Right lung (tissue), 10 donors: ENCODE data around the gene GRIA1. TPM values are rescaled to one million over a fixed set of nuclear protein-coding genes. Genes with fewer than 3 reads are reported as not detected.
A peak's percentile ranks its signal among the peaks of the same experiment; 100 is the strongest.

ENCODE experiments used
- DNase-seq, 2 donors: peaks; one replicate each; pipeline ENCODE4 v3.0.0-alpha.2; 2013
- long read RNA-seq, 8 donors: transcript quantifications; one replicate each; lab custom pipeline, GENCODE V29; 2026
- polyA plus RNA-seq, 5 donors: library from polyadenylated mRNA; unstranded; fragments of 120-200 nt; gene quantifications; one replicate each; pipeline versions ENCODE4 v1.2.1 to v1.2.3, GENCODE V29; 2013; ENCODE audit warnings: inconsistent platforms in 1 of 5, low replicate concordance in 1 of 5; ENCODE audit not compliant: insufficient read length in 5 of 5, insufficient read depth in 1 of 5

Gene GRIA1
- polyA plus RNA-seq, result 10 to 100 TPM in 4 of 5 donors, 1 to 10 TPM in 1; 9.5 to 18.0 (median 13.1) TPM
- long read RNA-seq, donor 1, partial matches to known transcripts, result 0 of 2 reads
- long read RNA-seq, donor 1, other reads (novel, unspliced or antisense), result 0 of 2 reads
- long read RNA-seq, donor 2, partial matches to known transcripts, result 0 of 1 reads
- long read RNA-seq, donor 2, other reads (novel, unspliced or antisense), result 0 of 1 reads
- long read RNA-seq, donor 3, result 0 reads
- long read RNA-seq, donor 4, partial matches to known transcripts, result 19 of 21 reads
- long read RNA-seq, donor 4, other reads (novel, unspliced or antisense), result 0 of 21 reads
- long read RNA-seq, donor 5, partial matches to known transcripts, result 0 of 2 reads
- long read RNA-seq, donor 5, other reads (novel, unspliced or antisense), result 0 of 2 reads
- long read RNA-seq, donor 6, partial matches to known transcripts, result 0 of 4 reads
- long read RNA-seq, donor 6, other reads (novel, unspliced or antisense), result 0 of 4 reads
- long read RNA-seq, donor 7, partial matches to known transcripts, result 0 of 1 reads
- long read RNA-seq, donor 7, other reads (novel, unspliced or antisense), result 0 of 1 reads
- long read RNA-seq, donor 8, result 0 reads

DNA sequence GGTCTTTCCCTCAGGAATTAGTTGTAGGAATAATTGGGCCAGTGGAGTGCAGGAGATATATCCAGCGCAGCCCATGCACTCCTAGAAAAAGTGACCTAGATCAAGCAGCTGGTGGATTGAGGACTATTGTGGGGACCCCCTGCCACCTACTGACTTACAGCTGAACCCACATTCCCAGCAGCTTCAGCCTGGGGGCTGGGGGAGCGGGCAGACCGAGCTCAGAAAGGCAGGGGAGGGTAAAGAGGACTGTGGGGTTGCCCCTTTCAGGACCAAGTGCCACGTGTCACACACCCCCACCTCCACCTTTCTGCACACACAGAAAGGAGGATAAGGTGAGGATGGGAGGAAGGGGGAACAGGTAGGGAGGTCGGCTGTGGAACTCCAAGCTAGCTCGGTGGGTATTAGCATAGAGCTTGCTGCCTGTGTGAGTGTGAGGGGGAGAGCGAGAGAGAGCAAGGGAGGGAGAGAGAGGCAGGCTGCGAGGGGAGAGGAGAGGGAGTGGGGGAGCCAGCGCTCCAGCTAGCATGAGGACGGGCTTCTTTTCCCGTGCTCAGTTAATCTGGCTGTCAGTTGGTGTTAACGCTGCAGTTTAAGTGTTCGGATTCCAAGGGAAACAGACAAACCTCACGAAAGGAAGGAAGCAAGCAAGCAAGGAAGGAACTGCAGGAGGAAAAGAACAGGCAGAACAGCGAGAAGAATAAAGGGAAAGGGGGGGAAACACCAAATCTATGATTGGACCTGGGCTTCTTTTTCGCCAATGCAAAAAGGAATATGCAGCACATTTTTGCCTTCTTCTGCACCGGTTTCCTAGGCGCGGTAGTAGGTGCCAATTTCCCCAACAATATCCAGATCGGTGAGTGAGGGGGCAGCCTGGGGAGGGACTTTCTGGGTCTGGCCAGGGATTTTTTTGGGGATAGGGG, at the start of gene GRIA1:
GRIA1 (plus strand) TSS at position 553 of the 920 bp plus-strand sequence.
- DNase-seq, result peak in 1 of 2 donors; percentile 29

DNA sequence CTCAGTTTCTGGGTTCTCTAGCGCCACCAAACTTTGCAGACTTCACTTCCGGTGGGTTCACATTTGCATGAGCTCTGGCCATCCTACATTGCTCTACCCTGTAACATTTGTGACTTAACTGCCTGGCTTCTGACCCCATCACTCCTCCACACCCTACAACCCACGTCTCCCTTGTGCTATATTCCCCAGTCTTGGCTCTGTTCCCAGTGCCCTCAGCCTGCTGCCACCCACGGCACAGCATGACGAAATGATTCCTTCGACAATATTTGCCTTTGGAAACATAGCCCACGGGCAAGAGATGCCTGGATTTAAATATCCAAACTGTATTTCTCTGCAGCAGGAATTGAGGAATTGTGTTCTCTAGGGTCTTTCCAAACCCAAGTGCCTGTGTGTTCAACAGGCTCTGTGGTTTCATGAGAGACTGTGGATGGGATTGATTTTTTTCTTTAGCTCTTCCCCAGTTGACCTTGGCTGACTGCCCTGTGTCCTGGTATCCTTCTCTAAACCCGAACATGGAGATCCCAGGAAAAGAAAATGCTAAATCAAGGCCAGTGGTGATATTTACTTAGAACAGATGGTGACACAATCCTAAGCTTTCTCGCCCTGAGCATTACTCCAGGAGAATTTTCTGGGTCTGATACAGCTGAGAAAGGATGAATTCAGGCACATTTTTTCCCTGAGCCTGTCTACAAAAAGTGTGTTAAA, 44.4 kb upstream of the GRIA1 start:
- DNase-seq, result peak in 1 of 2 donors; percentile 7

DNA sequence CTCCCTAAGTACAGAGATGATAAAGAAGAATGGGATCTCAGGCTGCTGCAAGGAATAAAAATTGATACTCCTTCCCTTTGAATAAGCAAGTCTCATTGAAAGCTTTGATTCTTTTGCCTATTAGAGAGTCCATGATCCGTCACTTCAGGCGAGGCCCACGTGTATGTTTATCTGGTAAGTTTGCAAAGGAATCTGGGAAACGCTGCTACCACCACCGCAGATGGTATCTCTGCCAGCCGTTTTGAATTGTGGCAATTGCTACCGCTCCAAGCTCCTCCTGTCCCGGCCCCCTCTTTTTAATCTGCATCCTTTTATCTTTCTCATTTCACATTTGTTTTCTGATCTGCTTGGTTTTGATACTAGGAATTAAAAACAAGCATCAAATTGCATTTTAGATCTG, 42.9 kb upstream of the GRIA1 start:
- no peak for DNase-seq

DNA sequence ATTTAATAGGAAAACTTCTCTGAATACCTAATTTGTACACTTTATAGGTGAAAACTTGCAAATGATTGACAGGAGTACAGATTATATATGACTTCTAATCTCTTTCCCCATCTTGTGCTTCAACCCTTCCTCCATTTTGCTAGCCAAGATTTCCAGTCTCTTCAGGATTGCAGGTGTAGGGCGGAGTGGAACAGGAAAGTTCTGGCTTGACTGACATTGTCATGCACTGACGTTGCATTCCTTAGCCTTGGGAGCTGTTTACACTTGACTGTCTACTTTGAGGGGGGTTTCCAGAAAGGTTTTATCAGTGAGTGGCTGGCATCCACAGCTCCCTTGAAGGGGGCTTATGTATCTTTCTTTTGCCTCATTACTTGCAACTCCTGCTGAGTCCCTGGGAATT, 34.1 kb upstream of the GRIA1 start:
- DNase-seq, result no peak

DNA sequence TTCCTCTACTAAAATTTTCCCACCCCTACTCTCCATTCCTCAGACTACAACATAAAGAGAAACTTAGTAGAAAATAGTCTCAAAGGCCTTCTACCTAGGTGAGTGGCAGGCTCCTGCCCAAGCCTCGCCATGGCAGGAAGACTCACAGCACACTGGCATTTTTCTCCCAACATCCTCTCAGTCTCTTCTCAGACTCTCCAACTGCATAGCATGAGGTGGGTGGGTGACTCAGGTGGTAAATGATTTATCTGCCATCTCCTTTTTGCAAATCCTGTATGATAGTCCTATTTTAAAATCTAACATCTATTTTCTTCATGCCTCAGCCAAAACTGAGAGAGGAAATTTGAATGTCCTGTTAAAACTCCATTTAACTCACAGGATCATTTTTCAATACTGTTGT, 33.5 kb upstream of the GRIA1 start:
- no peak for DNase-seq

DNA sequence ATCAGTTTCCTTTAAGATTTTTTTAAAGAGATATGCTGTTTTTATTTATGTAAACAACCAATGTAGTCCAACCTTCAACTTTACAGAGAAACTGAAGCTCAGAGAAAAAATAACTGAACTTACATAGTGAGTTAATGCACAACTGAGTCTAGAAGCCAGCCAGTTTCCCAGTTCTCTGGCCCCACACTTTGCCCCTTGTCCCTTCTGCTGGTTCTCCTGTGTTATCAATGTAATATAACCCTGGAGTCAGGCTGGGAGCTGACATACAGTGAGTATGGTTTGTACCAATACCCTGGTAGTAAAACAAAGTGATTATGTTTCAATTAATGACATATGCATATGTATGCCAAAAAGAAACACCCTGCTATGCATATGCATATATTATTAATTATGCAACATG, 32.2 kb upstream of the GRIA1 start:
- DNase-seq, result no peak

DNA sequence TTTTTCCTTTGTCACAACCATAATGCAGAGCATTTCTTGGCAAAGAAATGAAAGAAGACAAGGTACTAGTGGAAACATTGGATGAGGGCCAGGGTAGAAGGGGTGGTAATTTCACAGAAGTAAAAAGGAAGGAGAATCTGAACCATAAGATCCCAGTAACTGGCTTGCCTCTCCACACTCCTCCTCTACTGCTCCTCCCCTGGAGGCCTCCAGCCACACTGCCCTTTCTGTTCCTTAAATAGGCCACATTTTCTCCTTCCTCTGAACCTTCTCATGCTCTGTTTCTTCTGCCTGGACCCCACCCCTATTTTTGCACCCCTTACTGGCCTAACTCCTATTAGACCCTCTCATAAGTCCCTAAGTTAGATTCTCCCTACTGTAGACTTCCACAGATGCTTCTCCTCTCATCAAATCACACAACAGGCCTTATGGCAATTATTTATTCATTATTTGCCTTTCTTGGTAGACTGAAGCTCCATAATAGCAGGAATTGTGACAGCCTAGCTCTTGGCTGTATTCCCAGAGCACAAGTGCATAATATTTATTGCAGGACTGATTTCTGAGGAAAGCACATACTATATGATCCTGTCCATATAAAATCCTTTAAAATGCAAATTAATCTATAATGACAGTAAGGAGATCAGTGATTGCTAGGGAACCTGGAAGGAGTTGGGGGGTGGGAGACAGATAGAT, 31.3 kb upstream of the GRIA1 start:
- peak in 1 of 2 donors; percentile 4 for DNase-seq

DNA sequence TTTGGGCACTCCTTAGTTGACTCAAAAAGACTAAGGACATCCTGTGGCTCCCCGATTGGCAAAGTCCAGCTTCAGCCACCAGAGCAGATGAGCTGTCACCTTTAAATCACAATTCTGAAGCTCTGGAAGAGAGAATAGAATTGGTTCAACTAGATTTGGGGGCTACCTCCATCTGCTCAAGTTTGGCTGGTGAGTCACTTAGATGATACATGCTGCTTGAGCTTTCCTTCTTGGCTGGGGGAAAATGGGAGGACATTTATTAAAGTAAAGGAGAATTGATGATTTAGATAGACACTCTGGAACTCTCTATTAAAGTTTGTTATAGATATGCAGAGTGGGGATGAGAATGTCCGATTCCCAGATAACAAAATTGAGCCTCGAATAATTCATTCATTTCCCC, 30.0 kb upstream of the GRIA1 start:
- no peak for DNase-seq

DNA sequence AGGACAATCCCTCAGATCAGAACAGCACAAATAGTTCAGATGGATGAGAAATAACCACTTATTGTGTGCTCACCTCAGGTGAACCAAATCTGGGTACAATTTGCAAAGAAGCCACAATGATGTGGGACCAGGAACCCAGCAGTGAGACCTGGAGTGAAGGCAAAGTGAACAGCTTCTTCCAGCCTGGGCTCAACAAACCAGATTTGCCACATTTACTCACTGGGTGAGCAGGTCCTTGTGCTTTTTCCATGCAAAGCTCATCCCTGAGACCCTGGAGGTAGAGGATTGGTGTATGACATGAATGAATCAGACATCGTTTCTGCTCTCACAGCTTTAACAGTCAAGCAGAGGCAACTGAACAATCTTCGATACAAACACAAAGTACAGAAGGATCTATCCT, 29.1 kb upstream of the GRIA1 start:
- no peak for DNase-seq

DNA sequence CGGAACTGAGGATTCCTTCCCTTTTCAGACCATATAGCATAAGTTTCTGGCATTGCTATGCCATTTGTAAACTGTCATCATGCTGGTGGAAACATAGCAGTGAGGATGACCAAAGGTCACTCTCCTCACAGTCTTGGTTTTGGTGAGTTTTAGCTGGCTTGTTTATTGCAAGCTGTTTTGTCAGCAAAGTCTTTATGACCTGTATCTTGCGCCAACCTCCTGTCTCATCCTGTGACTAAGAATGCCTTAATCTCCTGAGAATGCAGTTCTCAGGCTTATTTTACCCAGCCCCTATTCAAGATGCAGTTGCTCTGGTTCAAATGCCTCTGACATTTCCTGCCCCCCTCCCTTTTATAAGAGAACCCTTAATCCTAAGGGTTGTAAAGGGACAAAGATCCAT, 26.7 kb upstream of the GRIA1 start:
- no peak for DNase-seq

DNA sequence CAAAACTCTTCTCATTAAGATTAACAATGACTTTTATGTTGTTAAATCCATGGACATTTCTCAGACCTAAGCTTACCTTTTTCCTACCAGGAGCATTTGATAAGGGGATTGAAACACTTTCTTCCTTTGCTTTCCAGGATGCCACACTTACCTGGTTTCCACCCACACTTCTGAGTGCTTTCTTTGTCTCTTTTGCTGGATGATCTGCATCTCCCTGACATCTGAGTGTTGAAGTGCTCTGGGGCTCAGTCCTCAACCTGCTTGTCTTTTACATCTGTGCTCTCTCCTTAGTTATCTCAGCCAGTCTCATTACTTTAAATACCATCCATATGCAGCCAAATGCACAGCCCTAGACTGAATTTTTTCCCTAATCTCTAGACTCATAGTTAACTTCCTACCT, 22.9 kb upstream of the GRIA1 start:
- DNase-seq, result no peak

DNA sequence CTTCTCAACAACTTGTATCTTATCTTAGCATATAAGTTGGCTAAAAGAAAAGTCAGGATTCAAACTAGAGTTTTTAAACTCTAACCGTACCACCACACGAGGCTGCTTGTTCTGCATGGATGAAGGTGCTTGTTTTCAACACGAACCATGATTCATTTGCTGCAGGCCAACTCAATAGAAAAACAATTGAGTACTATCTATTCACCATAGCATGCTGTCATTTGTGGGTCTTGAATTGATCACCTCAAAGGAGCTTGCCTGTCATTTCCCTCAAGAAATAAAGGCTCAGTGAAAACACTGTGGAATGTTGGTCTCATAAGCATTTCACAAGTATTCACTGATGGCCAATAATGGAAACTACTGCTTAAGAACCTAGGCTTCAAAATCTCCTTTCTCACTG, 21.0 kb upstream of the GRIA1 start:
- DNase-seq, result no peak

DNA sequence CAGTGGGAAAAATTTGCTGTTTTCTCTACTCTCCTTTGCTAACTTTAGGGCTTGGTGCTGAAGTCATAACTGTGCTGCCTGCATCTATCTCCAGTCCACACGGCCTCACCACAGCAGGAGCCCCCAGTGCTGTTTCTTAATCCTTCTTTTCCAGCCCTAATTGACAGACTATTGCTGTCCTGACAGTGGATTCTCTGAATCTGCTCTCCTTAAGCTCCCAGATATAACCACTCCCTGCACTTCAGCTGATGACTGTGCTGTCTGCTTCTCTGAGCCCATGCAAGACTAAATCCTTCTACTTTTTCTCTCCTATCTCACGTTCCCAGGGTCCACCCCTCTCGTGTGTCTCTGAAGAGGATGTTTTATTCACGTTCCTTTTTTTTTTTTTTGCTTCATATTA, 19.7 kb upstream of the GRIA1 start:
- no peak for DNase-seq

DNA sequence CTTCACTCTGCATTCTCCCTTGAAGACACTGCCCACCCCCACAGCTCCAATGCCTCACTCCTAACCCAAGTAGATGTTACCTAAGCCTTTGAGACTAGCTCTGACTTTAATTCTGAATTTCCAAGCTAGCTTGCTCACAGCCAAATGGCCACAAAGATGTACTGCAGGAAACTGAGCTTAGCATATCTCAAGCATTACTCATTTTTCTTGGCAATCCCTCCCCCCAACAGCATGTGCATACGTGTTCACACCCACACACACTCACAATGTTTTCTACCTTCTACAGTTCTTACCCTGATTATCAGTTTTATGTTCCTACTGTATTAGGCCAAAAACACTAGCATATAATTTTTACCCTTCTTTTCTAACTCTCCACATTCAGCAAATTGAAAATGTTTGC, 13.7 kb upstream of the GRIA1 start:
- no peak for DNase-seq

DNA sequence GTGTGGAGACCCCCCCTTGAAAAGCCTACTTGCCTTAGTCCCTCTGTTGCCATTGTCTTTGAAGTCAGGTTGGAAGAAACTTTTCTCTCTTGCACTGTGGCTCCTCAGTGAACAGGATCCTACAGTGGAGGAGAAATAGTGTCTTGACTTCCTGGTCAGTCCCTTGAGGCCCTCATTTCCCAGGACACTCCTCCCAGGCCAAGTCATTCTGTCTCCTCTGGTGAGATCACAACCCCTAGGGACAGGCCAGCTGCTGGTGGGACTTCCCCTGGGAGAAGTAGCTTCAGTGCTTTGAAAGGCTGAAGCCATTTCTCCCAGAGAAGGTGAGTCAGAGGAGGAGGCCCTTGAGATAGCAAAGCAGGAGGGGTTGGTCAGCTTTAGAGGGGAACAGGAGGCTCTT, 10.1 kb upstream of the GRIA1 start:
- DNase-seq, result no peak

DNA sequence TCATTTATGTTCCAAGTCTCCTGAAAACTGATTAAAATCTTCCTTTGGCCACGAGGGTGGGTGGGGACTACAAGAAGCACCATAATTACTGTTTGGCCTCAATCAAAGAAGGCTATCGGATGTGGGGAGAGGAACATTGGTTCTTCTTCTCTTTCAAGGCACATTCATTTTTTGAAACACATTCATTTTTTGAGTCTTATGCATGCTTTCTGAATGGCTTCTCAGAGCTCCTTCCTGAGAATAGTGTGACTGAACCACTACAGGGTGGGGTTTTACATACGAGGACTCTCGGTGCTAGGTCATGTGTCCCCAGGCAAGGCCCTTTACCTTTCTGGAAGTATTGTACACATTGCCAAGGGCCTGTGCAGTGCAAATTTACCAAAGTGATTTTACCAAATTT, 7.0 kb upstream of the GRIA1 start:
- no peak for DNase-seq

DNA sequence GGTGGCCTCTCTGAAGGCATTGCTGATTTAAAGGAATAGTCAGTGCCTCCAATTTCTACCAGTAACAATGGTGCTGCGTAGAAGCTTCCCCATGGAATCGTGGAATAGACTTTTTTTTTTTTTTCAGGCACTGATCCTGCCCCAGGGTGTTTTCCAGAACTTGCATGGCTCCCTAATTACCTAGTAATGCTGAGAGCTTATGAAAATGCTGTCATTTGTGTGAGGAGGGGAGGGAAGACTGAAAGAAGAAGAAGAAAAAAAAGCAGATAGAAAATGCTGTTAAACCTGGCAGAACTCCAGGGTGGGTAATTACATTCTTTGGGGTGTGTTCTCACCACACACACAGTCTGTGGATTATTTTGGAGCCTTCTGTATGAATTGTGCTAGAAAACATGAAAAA, 4.8 kb upstream of the GRIA1 start:
- no peak for DNase-seq

DNA sequence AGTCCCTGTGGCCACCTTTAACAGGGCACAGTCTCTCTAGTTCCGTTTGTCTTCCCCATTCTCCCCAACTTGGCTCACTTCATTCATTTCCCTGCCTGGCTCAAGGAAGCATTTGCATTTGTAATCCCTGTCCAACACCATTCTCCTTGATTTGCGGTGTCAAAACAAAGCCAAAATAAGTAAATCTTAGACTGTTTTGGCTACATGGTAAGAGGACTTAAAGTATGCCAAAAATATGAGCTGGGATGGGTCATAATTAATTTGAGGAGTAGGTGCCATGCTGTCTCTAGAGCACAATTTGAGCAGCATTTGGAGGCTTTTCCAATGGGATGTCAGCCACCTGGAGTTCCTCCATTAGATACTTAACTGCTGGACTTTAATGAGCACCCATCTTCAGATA, 3.7 kb upstream of the GRIA1 start:
- DNase-seq, result no peak

DNA sequence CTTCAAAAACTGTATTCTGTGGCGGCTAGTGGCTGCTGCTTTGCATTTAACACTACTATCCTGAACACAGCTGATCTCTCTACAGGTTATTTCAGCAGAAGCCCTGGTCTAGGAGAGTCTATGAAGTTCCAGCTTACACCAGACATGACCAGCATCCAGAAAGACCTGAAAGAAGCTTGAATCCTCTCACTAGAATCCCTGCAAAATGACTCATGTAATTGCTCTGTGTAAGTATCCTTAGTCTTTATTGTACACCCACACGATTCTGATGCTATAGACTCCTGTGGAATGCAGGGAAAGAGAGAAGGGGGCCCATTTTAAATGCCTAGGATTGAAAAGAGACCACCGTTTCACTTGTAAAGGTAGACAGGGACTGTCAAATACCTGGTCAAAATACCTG, 859 bp upstream of the GRIA1 start:
- DNase-seq, result no peak

DNA sequence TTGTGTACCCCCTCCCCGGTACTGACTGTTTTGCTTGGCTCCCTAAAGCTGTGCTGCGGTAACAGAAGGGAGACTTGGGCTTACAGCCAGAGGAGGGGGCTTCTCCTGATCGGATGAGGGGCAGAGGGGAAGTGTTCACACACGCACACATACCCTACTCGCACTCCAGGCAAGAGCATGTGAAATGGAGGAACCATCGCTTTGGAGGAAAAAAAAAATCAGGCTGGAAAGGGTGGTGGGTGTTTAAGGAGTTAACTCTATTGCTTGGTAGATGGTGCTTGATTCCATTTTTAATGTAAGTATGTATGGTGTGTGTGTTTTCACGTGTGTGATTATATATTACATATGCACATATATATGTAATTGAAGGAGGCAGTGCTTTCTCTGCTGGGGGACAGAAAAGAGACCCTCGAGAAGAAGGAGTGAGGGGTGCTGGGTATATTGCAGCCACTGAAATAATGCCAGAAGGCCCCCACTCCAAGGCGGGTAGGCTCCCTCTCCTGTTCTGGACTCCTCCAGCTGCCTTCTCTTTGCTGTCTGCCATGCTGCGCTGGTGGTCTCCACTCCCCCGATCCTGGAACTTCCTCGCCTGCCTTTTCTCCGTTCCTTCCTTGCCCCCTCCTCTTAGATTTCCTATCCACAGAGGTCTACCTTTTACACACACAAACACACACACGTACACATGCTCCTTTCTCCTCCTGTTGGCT, 721 bp downstream of the GRIA1 start:
- DNase-seq, result no peak

DNA sequence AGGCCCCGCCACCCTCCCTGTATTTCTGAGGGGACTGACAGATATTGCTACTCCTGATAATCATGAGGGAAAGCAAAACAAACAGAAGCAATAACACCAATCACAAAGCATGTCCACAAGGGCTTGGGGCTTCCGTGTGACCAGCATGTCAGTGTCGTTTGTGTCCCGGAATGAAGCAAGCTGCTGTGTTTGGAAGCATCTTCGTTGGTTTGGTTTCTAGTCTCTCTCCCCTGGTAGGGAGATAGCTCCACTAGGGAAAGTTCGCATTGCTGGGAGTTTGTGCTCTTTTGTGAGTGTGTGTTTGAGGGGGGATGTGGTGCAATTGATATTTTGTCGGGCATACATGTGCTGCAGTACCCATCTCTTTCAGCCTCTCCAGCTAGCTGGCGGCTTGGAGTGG, 1.4 kb downstream of the GRIA1 start:
- no peak for DNase-seq
